Head of caudate nucleus (tissue), 42 donors: ENCODE measurements around the gene ZNF775.
A peak's percentile ranks its signal among the peaks of the same experiment; 100 is the strongest.

Source experiments
- DNase-seq, 42 donors: peaks; one replicate each; pipeline versions ENCODE4 v3.0.0 to v3.0.0-alpha.2; 2020 to 2021; ENCODE audit warnings: mixed read lengths in 7 of 42
- intact Hi-C: fragments of 100-400 bp; cut with DNase I; formaldehyde crosslinking; loops from one replicate; pipeline ENCODE4 v1.15.0; 2022

ZNF775 gene

GRCh38 chr7:150378853-150379440 is at the start of gene ZNF775:
ZNF775 (plus strand) TSS chr7:150379330; CDS start chr7:150388471, 9,141 bp downstream.
- peak; percentile 88 to 98 (median 96) for DNase-seq
- intact Hi-C loops: loop anchor here (10.0 kb wide), 2 partner anchors 504 to 664 kb away; partner anchors contain the start of gene ATP6V0E2

GRCh38 chr7:150329331-150330120 is 49.6 kb upstream of the ZNF775 start:
- peak in 40 of 42 donors; percentile 27 to 79 (median 60) for DNase-seq
- intact Hi-C loops: no loop called here

DNA sequence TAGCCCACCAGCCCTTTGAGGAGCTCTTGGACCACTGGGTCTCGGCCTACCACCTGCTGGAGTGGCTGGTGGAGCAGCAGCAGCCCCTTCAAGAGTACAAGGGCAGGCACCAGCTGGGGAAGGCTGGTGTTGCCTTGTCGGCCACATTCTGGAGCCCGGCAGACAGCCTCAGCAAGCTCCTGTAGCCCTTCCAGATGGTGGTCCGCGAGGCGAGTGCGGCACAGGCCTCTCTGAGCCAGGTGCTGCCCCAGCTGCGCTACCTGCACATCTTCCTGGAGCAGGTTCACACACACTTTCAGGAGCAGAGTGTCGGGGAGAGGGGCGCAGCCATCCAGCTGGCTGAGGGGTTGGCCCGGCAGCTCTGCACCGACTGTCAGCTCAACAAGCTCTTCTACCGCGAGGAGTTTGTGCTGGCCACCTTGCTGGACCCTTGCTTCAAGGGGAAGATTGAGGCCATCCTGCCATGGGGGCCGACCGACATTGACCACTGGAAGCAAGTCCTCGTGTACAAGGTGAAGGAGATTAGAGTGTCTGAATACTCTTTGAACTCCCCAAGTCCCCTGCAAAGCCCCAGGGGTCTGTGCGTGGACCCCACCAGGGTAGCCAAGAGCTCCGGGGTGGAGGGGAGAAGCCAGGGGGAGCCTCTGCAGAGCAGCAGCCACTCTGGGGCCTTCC is 48.8 kb upstream of the ZNF775 start:
- intact Hi-C loops: no loop called here
- DNase-seq: no peak

DNA sequence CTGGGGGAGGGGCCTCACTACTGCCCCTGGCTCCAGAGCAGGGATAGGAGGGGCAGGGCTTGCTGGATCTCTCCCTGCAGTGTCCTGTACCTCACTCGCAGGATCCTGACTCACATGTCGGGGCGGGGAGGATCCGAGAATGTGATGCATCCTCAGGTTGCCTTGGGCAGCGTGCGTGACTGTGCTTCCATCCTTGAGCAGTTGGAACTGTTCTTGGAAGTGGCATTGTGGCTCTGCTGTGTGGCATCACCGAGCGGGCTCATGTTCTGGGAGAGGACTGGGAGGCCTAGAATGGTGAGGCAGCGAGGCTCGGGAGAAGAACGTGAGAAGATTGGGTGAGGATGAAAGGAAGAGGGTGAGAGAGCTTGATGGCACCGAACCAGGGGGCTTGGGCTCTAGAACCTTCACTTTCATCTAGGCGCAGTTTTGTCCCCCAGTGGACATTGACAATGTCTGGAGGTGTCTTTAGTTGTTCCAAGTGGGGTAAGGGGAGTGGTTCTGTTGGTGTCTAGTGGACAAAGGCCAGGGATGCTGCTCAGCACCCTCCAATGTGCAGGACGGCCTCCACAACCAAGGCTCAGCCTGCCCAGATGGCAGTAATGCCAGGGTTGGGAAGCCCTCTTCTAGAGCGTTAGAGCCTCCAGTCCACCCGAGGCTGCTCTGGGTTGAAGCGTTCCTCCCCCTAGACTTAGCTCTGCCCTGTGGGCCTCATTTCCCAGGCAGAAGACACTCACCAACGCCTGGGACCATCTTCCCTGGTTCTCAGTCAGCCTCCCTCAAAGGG is 46.1 kb upstream of the ZNF775 start:
- no peak for DNase-seq
- intact Hi-C loops: no loop called here

GRCh38 chr7:150333659-150334058 is 45.5 kb upstream of the ZNF775 start:
- intact Hi-C loops: no loop called here

DNA sequence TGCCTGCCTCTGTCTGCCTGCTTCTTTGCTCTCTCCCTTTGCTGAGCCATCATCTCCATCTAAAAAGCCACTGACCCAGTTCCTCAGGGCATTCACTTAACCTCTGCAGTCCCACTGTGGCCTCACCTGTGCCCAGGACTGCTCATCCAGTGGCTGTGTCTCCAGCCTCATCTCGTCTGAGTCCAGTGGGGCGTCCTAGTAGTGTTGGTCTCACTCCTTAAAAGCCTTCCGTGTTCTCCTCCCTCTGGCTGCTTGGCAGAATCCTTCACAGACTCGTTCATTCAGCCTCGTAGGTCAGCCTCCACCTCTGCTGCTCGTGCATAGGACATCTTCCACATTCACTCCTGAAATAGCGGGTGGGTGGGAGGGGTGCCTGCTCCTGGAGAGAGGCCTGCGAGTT is 45.0 kb upstream of the ZNF775 start:
- intact Hi-C loops: no loop called here
- DNase-seq: no peak

More at GRCh38 chr7:150333659-150334058, 45.5 kb upstream of the ZNF775 start:
- DNase-seq: no peak

DNA sequence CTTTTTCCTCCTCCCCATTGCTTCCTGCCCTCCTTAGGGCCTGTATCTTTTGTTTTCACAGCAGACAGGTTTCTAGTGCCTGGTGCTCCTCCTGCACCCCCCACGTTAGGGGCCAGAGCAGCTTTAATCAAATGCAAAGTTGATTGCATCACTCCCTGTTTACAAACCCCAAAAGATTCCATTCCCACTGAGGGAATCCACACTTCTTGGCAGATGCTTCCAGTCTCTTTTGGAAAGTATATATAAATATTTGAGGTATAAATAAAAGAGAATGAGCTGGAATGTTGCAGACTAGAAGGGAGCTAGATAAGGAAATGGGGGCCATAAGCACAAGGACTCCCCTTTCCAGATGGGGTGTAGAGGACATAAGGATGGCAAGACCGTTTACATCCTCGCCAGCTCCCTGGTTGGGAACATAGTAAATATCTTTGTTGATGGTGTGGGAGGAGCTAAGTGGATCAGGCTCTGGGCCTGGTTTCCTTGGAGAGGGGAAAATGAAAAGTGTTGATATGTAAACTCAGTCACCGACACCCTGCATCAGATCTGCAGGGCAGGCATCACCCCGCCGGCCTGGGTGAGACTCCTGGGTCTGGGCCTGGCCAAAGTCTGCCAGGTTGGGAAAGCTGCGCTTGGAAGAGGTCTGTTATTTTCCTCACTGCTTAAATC is 43.9 kb upstream of the ZNF775 start:
- DNase-seq: no peak
- intact Hi-C loops: no loop called here

- DNase-seq: no peak
- intact Hi-C loops: no loop called here
Measured at GRCh38 chr7:150335774-150336112, 43.4 kb upstream of the ZNF775 start.

DNA sequence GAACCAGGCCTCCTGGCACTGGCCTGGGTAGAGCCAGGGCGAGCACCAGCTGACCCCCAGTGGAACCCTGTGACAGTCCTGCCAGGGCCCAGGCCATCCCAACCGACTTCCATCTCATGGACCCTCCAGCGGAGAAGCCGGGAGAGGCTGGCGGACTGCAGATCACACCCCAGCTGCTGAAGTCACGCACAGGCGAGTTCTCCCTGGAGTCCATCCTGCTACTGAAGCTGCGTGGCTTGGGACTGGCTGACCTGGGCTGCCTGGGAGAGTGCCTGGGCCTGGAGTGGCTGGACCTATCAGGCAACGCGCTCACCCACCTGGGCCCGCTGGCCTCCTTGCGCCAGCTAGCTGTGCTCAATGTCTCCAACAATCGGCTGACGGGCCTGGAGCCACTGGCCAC is 42.4 kb upstream of the ZNF775 start:
- no peak for DNase-seq
- intact Hi-C loops: no loop called here

DNA sequence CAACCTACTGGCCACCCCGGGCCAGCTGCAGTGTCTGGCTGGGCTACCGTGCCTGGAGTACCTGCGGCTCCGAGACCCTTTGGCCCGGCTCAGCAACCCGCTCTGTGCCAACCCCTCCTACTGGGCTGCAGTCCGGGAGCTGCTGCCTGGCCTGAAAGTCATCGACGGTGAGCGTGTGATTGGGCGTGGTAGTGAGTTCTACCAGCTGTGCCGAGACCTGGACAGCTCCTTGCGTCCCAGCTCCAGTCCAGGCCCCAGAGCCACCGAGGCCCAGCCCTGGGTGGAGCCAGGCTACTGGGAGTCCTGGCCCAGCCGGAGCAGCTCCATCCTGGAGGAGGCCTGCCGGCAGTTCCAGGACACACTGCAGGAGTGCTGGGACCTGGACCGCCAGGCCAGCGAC is 42.0 kb upstream of the ZNF775 start:
- no peak for DNase-seq
- intact Hi-C loops: no loop called here

DNA sequence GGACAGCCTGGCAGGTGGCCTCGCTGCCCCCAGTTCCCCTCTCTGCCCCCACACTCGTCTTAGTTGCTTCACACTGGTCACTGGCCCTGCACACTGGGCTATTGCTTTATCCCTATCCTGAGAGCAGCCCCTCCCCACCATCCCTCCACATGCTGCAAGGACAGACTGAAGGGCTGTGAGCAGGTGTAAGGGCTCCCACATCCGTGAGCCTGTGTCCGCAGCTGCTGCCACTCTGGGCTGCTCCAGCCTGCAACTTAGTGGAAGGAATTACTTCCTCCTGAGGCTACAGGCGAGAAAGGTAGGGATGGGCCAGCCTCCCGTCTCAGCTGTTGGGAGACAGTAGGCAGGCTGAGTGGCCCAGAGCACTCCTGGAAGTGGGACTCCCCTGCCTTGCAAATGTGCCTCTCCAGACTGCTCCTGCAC is 41.5 kb upstream of the ZNF775 start:
- DNase-seq: no peak
- intact Hi-C loops: no loop called here

- no peak for DNase-seq
- intact Hi-C loops: no loop called here
Measured at GRCh38 chr7:150338166-150338829, 40.8 kb upstream of the ZNF775 start.

GRCh38 chr7:150339409-150339809 is 39.7 kb upstream of the ZNF775 start:
- DNase-seq: peak in 3 of 42 donors; percentile 21 to 57 (median 41)

GRCh38 chr7:150340024-150340749 is 38.9 kb upstream of the ZNF775 start:
- intact Hi-C loops: no loop called here
- DNase-seq: no peak

More at GRCh38 chr7:150339409-150339809, 39.7 kb upstream of the ZNF775 start:
- intact Hi-C loops: no loop called here

DNA sequence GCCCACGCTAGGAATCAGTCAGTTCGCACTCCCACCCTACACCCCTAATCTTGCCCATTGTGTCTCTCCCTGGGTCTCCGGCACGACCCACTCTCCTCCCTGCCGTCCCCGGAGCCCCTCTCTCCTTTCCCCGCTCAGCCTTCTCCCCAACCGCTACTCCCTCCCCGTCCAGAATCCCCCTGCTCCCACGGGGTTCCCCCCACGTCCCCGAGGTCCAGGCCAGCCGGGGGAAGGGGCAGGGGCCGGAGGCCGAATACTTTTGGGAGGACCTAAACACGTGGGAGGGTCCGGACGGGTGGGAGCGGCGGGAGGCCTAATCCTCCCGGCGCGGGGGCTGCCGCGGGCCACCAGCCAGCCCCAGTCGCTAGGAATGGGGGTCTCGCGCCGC is 38.3 kb upstream of the ZNF775 start:
- intact Hi-C loops: no loop called here
- DNase-seq: no peak

DNA sequence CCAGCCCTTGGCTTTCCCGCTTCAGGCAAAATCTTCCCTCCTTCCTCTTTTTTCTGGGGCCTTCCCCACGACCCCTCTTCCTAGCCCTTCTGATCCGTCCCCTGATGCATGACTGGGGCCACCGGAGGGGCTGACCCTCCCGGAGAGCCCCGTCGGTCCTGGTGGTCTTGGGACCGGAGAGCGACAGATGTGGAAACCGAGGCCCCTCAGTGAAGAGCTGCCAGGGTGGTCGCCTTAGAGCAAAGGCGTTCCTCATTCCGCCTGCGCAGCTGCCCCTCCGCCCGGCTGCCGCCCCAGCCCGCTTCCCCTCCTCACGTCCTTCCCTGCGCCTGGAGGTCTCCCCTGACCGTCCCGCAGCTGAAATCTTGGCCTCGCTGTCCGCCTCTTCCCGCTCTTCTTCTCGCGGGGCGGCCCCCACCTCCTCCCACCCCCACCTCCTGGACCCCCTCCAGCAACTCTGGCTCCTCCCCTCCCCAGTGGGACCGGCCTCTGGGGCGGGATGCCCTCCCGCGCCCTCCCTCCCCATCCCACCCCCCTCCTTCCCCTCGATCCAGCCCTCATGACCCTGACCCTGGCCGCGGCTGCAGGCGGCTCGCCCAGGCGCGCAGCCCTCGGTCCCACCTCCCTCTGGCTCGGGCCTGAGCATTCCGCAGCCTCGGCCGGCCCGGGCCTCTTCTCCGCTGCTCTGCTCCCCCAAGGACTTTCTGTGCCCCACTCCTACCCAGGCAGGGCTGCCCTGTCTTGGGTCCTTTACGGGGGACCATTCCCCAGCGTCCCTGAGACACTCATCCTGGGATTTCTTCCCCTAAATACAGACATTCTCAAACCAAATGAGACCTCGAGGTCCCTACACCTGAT is 37.6 kb upstream of the ZNF775 start, which contains the start of gene RARRES2:
Gene RARRES2 (minus strand): TSS at position 367 of the 858 bp plus-strand sequence. CDS start 1,020 bp downstream, outside the sequence.
- DNase-seq: peak in 17 of 42 donors; percentile 15 to 64 (median 37)
- intact Hi-C loops: no loop called here

DNA sequence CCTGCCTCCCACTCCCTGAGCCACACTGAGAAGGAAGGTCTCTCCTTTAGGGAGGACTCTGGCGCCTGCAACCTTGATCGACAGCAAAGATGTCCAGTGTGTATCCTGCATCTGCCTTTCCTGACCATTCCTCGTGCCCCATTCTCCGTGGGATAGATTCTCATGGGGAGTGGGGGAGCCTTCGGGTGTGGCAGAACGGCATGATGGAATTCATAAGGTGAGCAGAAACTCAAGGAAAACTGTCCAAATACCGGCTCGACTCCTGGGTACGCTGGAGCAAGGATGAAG is 37.1 kb upstream of the ZNF775 start:
- no peak for DNase-seq
- intact Hi-C loops: no loop called here
